Transverse colon (tissue), 4 donors: ENCODE data around the gene TARM1. TPM values are rescaled to one million over a fixed set of nuclear protein-coding genes. Genes with fewer than 3 reads are reported as not detected.

Experiments used
- DNase-seq: peaks from one replicate; pipeline ENCODE4 v3.0.0-alpha.2; 2019
- H3K27ac ChIP-seq, 4 donors: fragments of 200-600 bp; sonication (generic); 2 replicates each; pipeline ENCODE4 v1.5.1; 2016 to 2018; ENCODE audit warnings: inconsistent platforms in 4 of 4
- H3K27me3 ChIP-seq: fragments of 200-600 bp; sonication (generic); 2 replicates; pipeline ENCODE4 v1.5.1; 2017; ENCODE audit warnings: inconsistent platforms
- H3K36me3 ChIP-seq, 4 donors: fragments of 200-600 bp; sonication (generic); 2 replicates each; pipeline ENCODE4 v1.5.1; 2017 to 2019; ENCODE audit warnings: inconsistent platforms in 4 of 4
- H3K4me1 ChIP-seq, 4 donors: fragments of 200-600 bp; sonication (generic); 2 replicates each; pipeline ENCODE4 v1.5.1; 2017 to 2020; ENCODE audit warnings: inconsistent platforms in 4 of 4
- H3K4me3 ChIP-seq, 4 donors: fragments of 200-600 bp; sonication (generic); 1 replicate in 1 of 4; 2 replicates in 3 of 4; pipeline versions ENCODE4 v1.5.1 to v1.6.1; 2017 to 2019; ENCODE audit warnings: inconsistent platforms in 4 of 4
- H3K9me3 ChIP-seq, 2 donors: fragments of 200-600 bp; sonication (generic); 2 replicates each; pipeline ENCODE4 v1.5.1; 2017 to 2019; ENCODE audit warnings: inconsistent platforms in 2 of 2
- CTCF ChIP-seq, 5 experiments: fragments of 200-600 bp in 3 of 5; fragments of 450-650 bp in 2 of 5; sonication (generic) in 3 of 5; IDR thresholded peaks; 1 replicate in 2 of 5; 2 replicates in 3 of 5; pipeline ENCODE4 v1.5.1; 2016 to 2017; ENCODE audit warnings: antibody characterized with exemption in 5 of 5, inconsistent platforms in 3 of 5, mild to moderate bottlenecking in 2 of 5, moderate library complexity in 1 of 5
- EP300 ChIP-seq: sonication (generic); formaldehyde crosslinking; IDR thresholded peaks from one replicate; pipeline ENCODE4 v1.6.1; 2017; ENCODE audit warnings: antibody characterized with exemption, low read depth
- POLR2A ChIP-seq: fragments of 450-650 bp; IDR thresholded peaks from one replicate; pipeline ENCODE4 v1.6.1; 2016; ENCODE audit warnings: antibody characterized with exemption, mild to moderate bottlenecking, moderate library complexity
- POLR2AphosphoS5 ChIP-seq, 3 donors: sonication (generic); formaldehyde crosslinking; IDR thresholded peaks; one replicate each; pipeline ENCODE4 v1.6.1; 2016; ENCODE audit warnings: antibody characterized with exemption in 3 of 3
- WGBS, 2 donors: methylation state at CpG; one replicate each; pipeline ENCODE4 v1.1.5; 2018; ENCODE audit warnings: low coverage in 1 of 2; 5-methylcytosine and 5-hydroxymethylcytosine counted together
- in situ Hi-C, 4 donors: fragments of 200-750 bp; cut with MboI; loops; one replicate each; pipeline versions ENCODE4 v1.15.0 to v1.15.1; 2017; ENCODE audit warnings: low sequenced_read_pairs in 3 of 4, low pct_ligation_motif_present in 1 of 4, low pct_unique_long_range_greater_than_20kb in 1 of 4
- intact Hi-C: fragments of 100-400 bp; cut with DNase I; formaldehyde crosslinking; loops from one replicate; pipeline ENCODE4 v1.15.1; 2023; ENCODE audit warnings: low total_unique reads
- total RNA-seq, 4 donors: library from RNA; depleted of rRNA; stranded (reverse); fragments of >200 nt; gene quantifications; one replicate each; pipeline ENCODE4 v1.1.0, GENCODE V29; 2016

The TARM1 gene
- total RNA-seq, 4 donors from 2014 or later, result not detected

- WGBS, 2 donors, result 81% methylated on average over 7 of the region's 7 CpGs; no CpG with 5 or more reads in 1 of the 2 donors
- H3K4me3 ChIP-seq, result no peak overlapping the region
- H3K36me3 ChIP-seq, result peaks cover 0 to 34% (median 11%) of the 10 kb centered on the region in 4 donors
- in situ Hi-C loops (no loop called here), intact Hi-C loops (no loop called here)
- peaks cover 0 to 12% (median 6%) of the 10 kb centered on the region in 4 donors for H3K4me1 ChIP-seq
- no peaks in the 10 kb centered on the region for H3K27me3 ChIP-seq
- no peak for DNase-seq
- H3K27ac ChIP-seq, result no peak overlapping the region
- TF ChIP-seq POLR2AphosphoS5 (IDR thresholded peaks at IDR 0.05) (no peak), CTCF (IDR thresholded peaks at IDR 0.05) (no peak), EP300 (no peak), POLR2A (no peak)
- no peaks in the 10 kb centered on the region for H3K9me3 ChIP-seq
Measured at GRCh38 chr19:54108496-54108895, 27.3 kb upstream of the TARM1 start.

GRCh38 chr19:54107876-54108490 is 26.8 kb upstream of the TARM1 start:
- no peak for DNase-seq

GRCh38 chr19:54106716-54107115 is 25.6 kb upstream of the TARM1 start:
- H3K27me3 ChIP-seq, result no peaks in the 10 kb centered on the region
- no peak for TF ChIP-seq POLR2A
- no peak for TF ChIP-seq POLR2AphosphoS5 (IDR thresholded peaks at IDR 0.05)
- TF ChIP-seq EP300, result no peak
- TF ChIP-seq CTCF (IDR thresholded peaks at IDR 0.05), result no peak
- intact Hi-C loops (no loop called here), in situ Hi-C loops (no loop called here)
- no peak for DNase-seq
- H3K27ac ChIP-seq, result no peak overlapping the region
- H3K4me3 ChIP-seq, result no peak overlapping the region
- peaks cover 0 to 34% (median 11%) of the 10 kb centered on the region in 4 donors for H3K36me3 ChIP-seq
- H3K9me3 ChIP-seq, result no peaks in the 10 kb centered on the region
- H3K4me1 ChIP-seq, result peaks cover 0 to 22% (median 10%) of the 10 kb centered on the region in 4 donors
- WGBS, 2 donors, result 85 to 100% methylated on average over 2 to 15 of the region's 15 CpGs

More at GRCh38 chr19:54107876-54108490, 26.8 kb upstream of the TARM1 start:
- in situ Hi-C loops, result no loop called here
- Histone ChIP-seq H3K9me3 (no peaks in the 10 kb centered on the region), H3K27me3 (no peaks in the 10 kb centered on the region), H3K36me3 (peaks cover 0 to 34% (median 11%) of the 10 kb centered on the region in 4 donors), H3K4me3 (no peak overlapping the region), H3K27ac (no peak overlapping the region), H3K4me1 (peaks cover 0 to 15% (median 8%) of the 10 kb centered on the region in 4 donors)
- WGBS, 2 donors, result 80% methylated on average over 18 of the region's 21 CpGs; no CpG with 5 or more reads in 1 of the 2 donors
- TF ChIP-seq CTCF (IDR thresholded peaks at IDR 0.05), result no peak
- no peak for TF ChIP-seq POLR2A
- no peak for TF ChIP-seq EP300
- intact Hi-C loops, result no loop called here

GRCh38 chr19:54105796-54106195 is 24.6 kb upstream of the TARM1 start:
- Histone ChIP-seq H3K27ac (no peak overlapping the region), H3K4me3 (no peak overlapping the region), H3K36me3 (peaks cover 0 to 34% (median 11%) of the 10 kb centered on the region in 4 donors), H3K27me3 (no peaks in the 10 kb centered on the region), H3K4me1 (peaks cover 0 to 22% (median 10%) of the 10 kb centered on the region in 4 donors), H3K9me3 (no peaks in the 10 kb centered on the region)
- intact Hi-C loops, result no loop called here
- DNase-seq, result no peak
- in situ Hi-C loops, result no loop called here
- WGBS, 2 donors, result 60 to 94% methylated on average over 1 to 10 of the region's 10 CpGs
- no peak for TF ChIP-seq CTCF (IDR thresholded peaks at IDR 0.05)
- TF ChIP-seq EP300, result no peak
- TF ChIP-seq POLR2A, result no peak
- TF ChIP-seq POLR2AphosphoS5 (IDR thresholded peaks at IDR 0.05), result no peak
